Measurements from ENCODE around the gene KRTAP4-11.
"Not testable (repeated sequence)": the region's sequence is repeated elsewhere in the genome, so short reads cannot be mapped to it uniquely, and the experiment has no call there.

The KRTAP4-11 gene

GRCh38 chr17:41117846-41118386, at the start of gene KRTAP4-11:
KRTAP4-11 (minus strand) TSS chr17:41118373; CDS start chr17:41118315, 58 bp downstream.
- not testable (repeated sequence) for DNase-seq

GRCh38 chr17:41167561-41167960, 49.4 kb upstream of the KRTAP4-11 start:
- no peak for DNase-seq

- DNase-seq: no peak
Observed at GRCh38 chr17:41163828-41164227, 45.7 kb upstream of the KRTAP4-11 start.

- DNase-seq: no peak
Observed at GRCh38 chr17:41160648-41161047, 42.5 kb upstream of the KRTAP4-11 start, which contains the start of gene KRTAP4-4. KRTAP4-4 (minus strand) TSS chr17:41160748; CDS start chr17:41160691, 57 bp downstream.

- DNase-seq: not testable (repeated sequence)
Observed at GRCh38 chr17:41160190-41160589, 42.0 kb upstream of the KRTAP4-11 start.

GRCh38 chr17:41153856-41154255, 35.7 kb upstream of the KRTAP4-11 start:
- DNase-seq: no peak

GRCh38 chr17:41151525-41151924, 33.4 kb upstream of the KRTAP4-11 start:
- no peak for DNase-seq

- no peak for DNase-seq
Observed at GRCh38 chr17:41150026-41150425, 31.9 kb upstream of the KRTAP4-11 start.

- DNase-seq: no peak
Observed at GRCh38 chr17:41149652-41149985, 31.4 kb upstream of the KRTAP4-11 start, which contains the start of gene KRTAP4-5. KRTAP4-5 (minus strand) TSS chr17:41149825; CDS start chr17:41149767, 58 bp downstream.

- DNase-seq: not testable (repeated sequence)
Observed at GRCh38 chr17:41148971-41149651, 30.9 kb upstream of the KRTAP4-11 start.

- no peak for DNase-seq
Observed at GRCh38 chr17:41147531-41148204, 29.5 kb upstream of the KRTAP4-11 start.

GRCh38 chr17:41145261-41145660, 27.1 kb upstream of the KRTAP4-11 start:
- DNase-seq: no peak

GRCh38 chr17:41144846-41145245, 26.7 kb upstream of the KRTAP4-11 start:
- DNase-seq: no peak

- DNase-seq: no peak
Observed at GRCh38 chr17:41141361-41141760, 23.2 kb upstream of the KRTAP4-11 start.

GRCh38 chr17:41140360-41141131, 22.4 kb upstream of the KRTAP4-11 start, which contains the start of gene KRTAP4-6:
KRTAP4-6 (minus strand) TSS chr17:41140544; CDS start chr17:41140487, 57 bp downstream.
- no peak for DNase-seq

GRCh38 chr17:41139865-41140264, 21.7 kb upstream of the KRTAP4-11 start:
- not testable (repeated sequence) for DNase-seq

- DNase-seq: no peak
Observed at GRCh38 chr17:41133880-41134735, 15.9 kb upstream of the KRTAP4-11 start.

- DNase-seq: no peak
Observed at GRCh38 chr17:41131979-41132378, 13.8 kb upstream of the KRTAP4-11 start.

- no peak for DNase-seq
Observed at GRCh38 chr17:41127371-41127770, 9.2 kb upstream of the KRTAP4-11 start.

- no peak for DNase-seq
Observed at GRCh38 chr17:41126412-41126811, 8.2 kb upstream of the KRTAP4-11 start.

GRCh38 chr17:41125064-41125463, 6.9 kb upstream of the KRTAP4-11 start:
- DNase-seq: no peak

GRCh38 chr17:41123991-41124371, 5.8 kb upstream of the KRTAP4-11 start, which contains the start of gene KRTAP4-12:
KRTAP4-12 (minus strand) TSS chr17:41124182; CDS start chr17:41124122, 60 bp downstream.
- DNase-seq: not testable (repeated sequence)
